Left colon (tissue), 2 donors: Measurements from ENCODE around the gene KLK15. TPM values are rescaled to one million over a fixed set of nuclear protein-coding genes. Genes with fewer than 3 reads are reported as not detected.
"Not testable (repeated sequence)": the region's sequence is repeated elsewhere in the genome, so short reads cannot be mapped to it uniquely, and the experiment has no call there.

Source experiments
- ATAC-seq: fragments of 200-7000 bp; cut with Tn5 transposase; one replicate; pipeline ENCODE4 v1.9.1; 2020; ENCODE audit warnings: mild to moderate bottlenecking, moderate library complexity
- DNase-seq, 2 donors: peaks; one replicate each; pipeline ENCODE4 v3.0.0-alpha.2; 2020
- intact Hi-C, 2 donors: fragments of 100-400 bp; cut with DNase I in 1 of 2; cut with micrococcal nuclease in 1 of 2; formaldehyde crosslinking; loops; one replicate each; pipeline versions ENCODE4 v1.11.2 to v1.14.0; 2022; cut with DNase I, micrococcal nuclease
- total RNA-seq, 2 donors: library from RNA; stranded (reverse); fragmentation: NEBNext Ultra II Directional; extraction: Animal tissue kit (Norgen Biotek cat#: 25700); gene quantifications; one replicate each; pipeline ENCODE4 v1.2.1, GENCODE V29; 2021
- donor health status: DM: no; HTN: no; CAD: no.
- donor health status: DM: yes; HTN: yes; CAD: no.

The KLK15 gene
- total RNA-seq, 2 donors from 2014 or later, result 4.5 to 8.5 TPM

DNA sequence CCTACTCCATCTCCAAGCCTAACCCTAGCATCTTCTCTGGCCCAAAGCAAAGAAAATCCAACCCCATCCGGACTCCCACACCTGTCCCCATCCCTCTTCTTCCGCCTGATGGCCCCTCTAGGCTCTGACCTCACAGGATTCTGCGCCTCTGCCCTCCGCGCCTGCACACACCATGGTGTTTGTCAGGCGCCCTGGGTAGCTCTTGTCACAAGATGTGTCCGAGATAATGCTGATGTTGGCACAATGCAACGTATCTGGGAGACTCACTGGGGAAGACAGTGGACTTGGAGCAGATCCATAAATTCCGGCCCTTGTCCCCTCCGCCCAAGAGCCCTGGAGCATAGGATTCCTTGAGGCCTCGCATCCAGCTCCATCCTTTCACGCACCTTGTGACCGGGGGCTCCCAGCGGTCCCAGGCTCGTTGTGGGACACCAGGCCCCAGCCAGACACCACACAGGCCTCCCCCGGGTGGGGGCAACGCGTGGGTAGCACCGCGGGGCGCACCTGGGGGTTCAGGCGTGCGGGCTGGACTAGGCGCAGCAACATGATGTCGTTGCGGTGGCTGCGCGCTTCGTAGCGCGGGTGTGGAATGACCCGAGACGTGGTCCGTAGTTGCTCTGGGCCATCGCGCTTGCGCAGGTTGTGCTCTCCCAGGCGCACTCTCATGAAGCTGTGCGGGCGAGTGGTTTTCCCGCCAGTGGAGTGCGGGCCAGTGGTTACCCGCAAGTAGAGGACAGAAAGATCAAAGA is 6.7 kb downstream of the KLK15 start:
- intact Hi-C loops, result no loop called here
- DNase-seq (no peak), ATAC-seq (no peak)

GRCh38 chr19:50823389-50824042 is 9.9 kb downstream of the KLK15 start, which contains the start of gene KLK1:
Gene KLK1, minus strand, starts transcription at chr19:50823787. Its CDS starts 39 bp downstream, at chr19:50823748.
- intact Hi-C loops, result no loop called here
- DNase-seq, result peak; percentile 77 to 84
- ATAC-seq, result peak; percentile 66

GRCh38 chr19:50822661-50823208 is 10.6 kb downstream of the KLK15 start:
- no peak for DNase-seq
- intact Hi-C loops, result no loop called here
- ATAC-seq, result no peak

DNA sequence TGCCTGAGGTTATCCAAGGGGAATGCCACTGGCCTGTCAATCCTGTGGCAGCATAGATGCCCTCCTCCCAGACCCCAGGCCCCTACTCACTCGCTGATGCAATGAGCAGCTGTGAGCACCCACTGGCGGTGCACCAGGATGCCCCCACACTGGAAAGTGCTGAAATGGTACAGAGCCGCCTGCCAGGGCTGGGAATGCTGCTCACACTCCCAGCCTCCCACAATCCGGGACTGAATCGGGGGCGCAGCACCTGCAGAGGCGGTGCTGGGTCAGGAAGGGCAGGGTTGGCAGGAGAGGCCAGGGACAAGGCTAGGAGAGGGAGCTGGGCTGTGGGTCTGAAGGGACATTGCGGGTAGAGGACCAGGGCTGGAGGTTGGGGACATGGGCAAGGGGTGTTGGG is 11.8 kb downstream of the KLK15 start:
- no peak for ATAC-seq

DNA sequence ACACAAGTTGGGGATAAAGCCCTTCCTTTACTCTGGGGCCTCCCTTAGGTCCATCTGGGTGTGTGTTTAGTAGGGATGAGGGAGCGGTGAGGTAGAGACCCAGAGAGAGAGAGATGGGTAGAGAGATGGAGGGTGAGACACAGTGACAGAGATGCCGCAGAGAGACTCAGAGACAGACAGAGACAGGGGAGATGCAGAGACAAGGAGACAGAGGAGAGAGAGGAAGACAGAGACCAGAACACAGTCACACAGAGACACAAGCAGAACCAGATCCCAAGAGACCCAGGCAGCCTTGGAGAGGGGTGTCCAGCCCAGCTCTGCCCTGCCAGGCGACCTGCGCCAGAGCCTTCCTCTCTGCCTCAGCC is 12.1 kb downstream of the KLK15 start:
- intact Hi-C loops, result no loop called here
- DNase-seq (no peak), ATAC-seq (no peak)

More for the DNA sequence above, 11.8 kb downstream of the KLK15 start:
- no peak for DNase-seq
- intact Hi-C loops, result no loop called here

DNA sequence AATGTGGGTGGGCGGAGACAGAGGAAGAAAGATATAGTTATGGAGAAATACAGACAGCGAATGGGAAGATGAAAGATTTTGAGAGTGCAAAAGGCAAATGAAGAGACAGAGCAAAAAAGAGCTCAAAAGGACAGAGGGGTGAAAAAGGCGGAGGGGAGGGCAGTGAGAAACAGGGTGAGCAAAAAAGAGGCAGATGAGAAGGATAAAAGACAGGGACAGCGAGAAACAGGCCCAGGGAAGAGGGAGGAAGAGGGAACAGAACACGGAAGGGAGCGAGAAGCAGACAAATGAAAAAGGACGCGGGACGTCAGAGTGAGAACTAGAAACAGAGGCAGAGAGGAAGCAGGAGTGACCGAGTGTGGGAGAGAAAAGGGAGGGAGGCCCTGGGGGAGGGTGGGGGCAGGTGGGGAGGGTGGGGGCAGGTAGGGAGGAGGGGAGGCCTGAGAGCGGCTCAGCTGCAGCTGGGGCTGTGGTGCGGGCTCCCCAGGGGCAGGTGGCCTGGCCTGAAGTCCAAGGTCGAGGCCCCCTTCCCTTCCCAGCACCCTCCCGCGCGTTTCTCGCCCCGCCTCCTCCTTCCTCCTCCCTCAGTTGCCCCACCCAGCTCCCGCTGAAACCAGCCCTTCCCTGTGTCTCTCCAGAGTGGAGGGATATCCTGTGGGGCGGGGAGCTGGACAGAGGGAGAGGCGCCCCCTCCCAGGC is 12.7 kb downstream of the KLK15 start:
- ATAC-seq (peak; percentile 58), DNase-seq (peak; percentile 88)
- intact Hi-C loops, result no loop called here

DNA sequence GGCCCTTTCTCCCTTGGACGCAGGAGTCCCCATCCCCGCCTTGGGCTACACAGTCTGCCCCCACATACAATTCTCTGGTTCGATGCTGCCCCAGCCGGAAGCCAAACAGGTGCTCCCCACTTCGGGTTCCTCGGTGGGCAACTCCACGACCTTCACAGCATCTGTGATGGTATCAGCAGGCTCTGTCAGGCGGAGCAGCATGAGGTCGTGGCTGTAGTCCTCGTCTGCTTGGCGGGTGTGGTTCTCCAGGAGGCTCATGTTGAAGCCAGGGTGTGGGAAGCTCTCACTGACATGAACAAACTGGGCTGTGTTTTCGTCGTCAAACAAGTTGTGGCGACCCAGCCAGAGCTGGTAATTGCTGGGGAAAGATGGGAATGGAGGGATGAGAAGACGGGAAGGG is 13.3 kb downstream of the KLK15 start:
- intact Hi-C loops, result no loop called here
- DNase-seq (peak in 1 of 2 donors; percentile 55), ATAC-seq (peak; percentile 21)

GRCh38 chr19:50819636-50820035 is 13.7 kb downstream of the KLK15 start:
- intact Hi-C loops, result no loop called here
- ATAC-seq (no peak), DNase-seq (no peak)

DNA sequence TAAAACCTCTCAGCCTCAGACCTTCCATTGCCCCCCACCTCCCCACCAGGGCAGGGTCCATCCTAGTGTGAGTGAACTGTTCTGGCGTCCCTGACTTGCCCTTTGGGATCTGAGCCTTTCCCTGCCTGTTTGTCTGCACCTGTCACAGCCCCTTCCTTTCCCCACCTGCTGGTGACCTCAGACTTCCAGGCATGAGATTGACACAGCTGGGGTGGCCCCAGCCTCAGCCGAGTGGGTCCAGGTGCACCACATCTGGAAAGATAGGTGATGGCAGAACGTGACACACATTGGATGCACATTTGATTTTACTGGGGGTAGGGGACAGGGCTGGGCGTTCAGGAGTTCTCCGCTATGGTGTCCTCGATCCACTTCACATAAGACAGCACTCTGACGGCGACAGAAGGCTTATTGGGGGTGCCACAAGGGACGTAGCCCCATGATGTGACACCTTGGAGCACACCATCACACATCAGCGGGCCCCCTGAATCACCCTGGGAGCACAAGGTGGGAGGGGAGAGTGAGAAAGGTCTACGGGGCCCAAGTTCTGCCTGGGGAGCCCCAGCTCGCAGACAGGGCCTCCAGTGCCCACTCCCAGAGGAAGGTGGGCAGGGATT is 14.4 kb downstream of the KLK15 start:
- no peak for DNase-seq
- intact Hi-C loops, result no loop called here
- no peak for ATAC-seq

GRCh38 chr19:50817941-50818858 is 15.2 kb downstream of the KLK15 start:
- intact Hi-C loops, result no loop called here
- ATAC-seq (peak; percentile 69), DNase-seq (peak; percentile 88 to 90)

GRCh38 chr19:50815439-50815838 is 17.9 kb downstream of the KLK15 start:
- intact Hi-C loops, result no loop called here
- ATAC-seq, result no peak
- no peak for DNase-seq

- intact Hi-C loops, result no loop called here
- DNase-seq (no peak), ATAC-seq (no peak)
Observed at GRCh38 chr19:50814883-50815282, 18.5 kb downstream of the KLK15 start.

DNA sequence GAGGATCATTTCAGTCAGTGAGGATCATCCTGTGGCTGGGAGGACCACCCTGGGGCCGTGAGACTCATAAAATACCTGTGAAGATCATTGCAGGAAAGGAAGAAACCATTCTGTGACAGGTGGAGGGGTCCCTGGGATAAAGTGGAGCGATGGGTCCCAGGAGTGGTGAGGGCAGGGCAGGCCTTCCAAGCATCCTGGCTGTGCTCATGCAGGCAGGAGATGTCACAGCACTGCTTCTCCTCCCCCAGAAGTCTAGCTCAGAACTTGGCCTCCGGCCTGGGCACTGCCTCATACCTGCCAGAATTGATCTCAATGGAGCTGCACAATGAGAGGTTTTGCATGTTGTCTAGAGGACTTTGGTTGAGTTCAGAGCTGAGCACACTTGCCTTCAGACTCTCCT is 20.9 kb downstream of the KLK15 start:
- no peak for ATAC-seq
- DNase-seq, result no peak
- intact Hi-C loops, result no loop called here

- ATAC-seq, intact Hi-C loops, DNase-seq: not testable (repeated sequence)
Observed at GRCh38 chr19:50811622-50812238, 21.6 kb downstream of the KLK15 start.

DNA sequence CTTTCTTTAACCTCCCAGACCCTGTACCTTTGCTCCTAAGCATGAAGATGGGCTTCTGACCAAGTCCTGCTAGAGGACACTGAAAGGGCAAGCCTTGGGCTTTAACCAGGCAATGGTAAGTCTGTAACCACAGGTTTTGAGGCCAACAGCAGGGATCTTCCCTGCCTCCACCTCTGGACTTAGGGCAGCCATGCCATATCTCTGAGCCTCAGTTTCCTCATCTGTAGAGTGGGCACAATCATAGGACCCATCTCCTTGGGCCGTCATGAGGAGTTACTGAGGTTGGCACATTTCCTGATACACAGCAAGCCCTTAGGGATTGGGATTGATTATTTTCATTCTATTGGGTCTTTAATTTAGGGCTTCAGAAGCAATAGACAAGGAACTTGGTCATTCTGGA is 24.5 kb downstream of the KLK15 start:
- DNase-seq, result no peak
- intact Hi-C loops, result no loop called here
- no peak for ATAC-seq

DNA sequence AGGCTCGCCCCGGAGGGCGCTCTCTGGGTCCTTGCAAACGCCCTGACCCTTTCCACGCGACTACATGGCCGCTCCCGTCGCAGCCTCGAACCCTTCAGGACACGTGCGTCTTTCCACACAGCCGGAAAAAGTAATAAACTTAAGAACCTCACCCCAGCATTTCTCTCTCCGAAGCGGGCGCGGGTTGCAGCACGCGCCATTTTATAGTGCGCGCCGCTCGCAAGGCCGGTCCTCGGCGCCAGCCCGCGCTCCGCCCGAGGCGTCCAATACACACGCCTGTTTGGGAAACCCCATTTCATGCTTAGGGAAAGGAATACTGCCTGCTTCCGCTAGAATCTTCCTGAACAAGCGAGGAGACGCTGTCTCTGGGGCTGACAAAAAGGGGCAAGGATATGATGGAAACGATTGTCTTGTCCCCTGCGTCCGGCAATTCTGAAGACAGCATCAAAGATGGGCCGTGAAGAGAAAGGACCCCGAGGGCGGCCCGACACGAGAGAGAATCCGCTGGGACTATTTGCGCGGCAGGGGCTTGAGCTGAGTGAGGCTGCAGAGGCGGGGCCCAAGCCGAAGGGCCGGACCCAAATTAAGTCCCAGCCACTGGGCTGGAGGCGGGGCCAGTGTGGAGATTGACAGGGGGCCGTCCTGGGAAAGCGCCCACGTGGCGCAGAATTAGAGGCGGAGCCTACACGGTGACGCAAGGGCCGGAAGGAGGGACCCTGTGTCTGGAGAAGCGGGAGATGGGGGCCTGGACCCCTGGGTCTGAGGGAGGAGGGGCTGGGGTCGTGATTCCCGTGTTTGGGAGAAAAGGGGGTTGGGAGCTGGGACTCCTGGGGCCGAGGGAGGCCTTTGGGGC is 28.7 kb downstream of the KLK15 start:
- intact Hi-C loops, result no loop called here
- DNase-seq (peak; percentile 99), ATAC-seq (peak; percentile 96)
